HPDE6-E6E7 (cell line): Measurements from ENCODE around the gene CSE1L.
"Not testable (repeated sequence)": the region's sequence is repeated elsewhere in the genome, so short reads cannot be mapped to it uniquely, and the experiment has no call there.

Experiments used
- DNase-seq: peaks from one replicate; pipeline ENCODE4 v3.0.0; 2011; ENCODE audit warnings: missing footprints; ENCODE audit errors: extremely low spot score

Gene CSE1L

DNA sequence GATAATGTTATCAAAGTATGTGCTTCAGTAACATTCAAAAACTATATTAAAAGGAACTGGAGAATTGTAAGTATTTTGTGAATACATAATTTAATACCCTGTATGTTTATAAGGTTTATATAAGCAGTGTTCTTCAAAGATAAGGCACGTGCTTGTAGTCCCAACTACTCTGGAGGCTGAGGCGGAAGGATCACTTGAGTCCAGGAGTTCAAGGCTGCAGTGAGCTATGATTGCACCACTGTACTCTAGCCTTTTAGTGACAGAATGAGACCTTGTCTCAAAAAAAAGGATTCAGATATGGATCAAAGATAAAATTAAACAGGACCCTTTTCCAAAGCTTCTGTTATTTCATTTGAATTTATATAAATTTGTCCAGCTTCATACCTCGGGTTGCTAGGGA lies 17.2 kb downstream of the CSE1L start:
- DNase-seq, result no peak

DNA sequence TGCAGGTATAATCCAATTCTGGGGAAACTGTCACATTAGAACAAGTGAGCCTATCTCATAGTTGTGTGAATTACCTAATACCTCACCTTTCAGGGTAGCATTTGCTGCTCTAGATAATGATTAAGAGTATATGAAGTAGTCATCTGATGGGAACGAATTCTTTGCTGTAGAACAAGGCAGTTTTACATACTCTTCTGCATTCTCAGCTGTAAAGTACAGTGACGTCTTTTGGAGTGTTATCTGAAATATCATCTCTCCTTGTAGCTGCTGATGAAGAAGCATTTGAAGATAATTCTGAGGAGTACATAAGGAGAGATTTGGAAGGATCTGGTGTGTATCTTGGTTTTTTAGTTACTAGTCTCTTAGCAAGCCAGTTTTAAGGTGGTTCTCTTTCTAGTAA lies 28.4 kb downstream of the CSE1L start:
- DNase-seq, result no peak

DNA sequence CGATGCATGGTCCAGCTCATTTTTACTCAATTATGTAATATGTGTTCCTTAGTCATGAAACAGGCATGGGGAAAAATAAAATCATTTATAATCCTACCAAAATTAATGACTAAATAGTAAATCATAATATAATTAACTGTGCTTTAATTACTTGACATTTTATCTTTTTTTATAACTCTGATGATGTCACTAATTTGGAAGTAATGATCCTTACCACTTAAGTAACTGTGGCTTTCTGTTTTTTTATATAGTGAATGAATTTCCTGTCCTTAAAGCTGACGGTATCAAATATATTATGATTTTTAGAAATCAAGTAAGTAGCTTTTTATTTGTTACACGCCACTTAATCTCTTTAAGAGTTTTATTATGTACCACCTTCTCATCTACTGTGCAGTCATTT lies 32.2 kb downstream of the CSE1L start:
- DNase-seq, result no peak

DNA sequence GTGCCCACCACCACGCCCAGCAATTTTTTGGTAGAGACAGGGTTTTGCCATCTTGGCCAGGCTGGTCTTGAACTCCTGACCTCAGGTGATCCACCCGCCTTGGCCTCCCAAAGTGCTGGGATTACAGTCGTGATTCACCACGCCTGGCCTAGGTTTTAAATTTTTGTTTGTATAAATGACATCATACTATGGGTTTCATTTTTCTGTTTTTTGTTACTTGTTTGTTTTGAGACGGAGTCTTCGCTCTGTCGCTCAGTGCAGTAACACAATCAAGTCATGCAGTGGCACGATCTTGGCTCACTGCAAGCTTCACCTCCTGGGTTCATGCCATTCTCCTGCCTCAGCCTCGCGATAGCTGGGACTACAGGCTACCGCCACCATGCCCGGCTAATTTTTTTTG lies 36.2 kb downstream of the CSE1L start:
- DNase-seq, result not testable (repeated sequence)

DNA sequence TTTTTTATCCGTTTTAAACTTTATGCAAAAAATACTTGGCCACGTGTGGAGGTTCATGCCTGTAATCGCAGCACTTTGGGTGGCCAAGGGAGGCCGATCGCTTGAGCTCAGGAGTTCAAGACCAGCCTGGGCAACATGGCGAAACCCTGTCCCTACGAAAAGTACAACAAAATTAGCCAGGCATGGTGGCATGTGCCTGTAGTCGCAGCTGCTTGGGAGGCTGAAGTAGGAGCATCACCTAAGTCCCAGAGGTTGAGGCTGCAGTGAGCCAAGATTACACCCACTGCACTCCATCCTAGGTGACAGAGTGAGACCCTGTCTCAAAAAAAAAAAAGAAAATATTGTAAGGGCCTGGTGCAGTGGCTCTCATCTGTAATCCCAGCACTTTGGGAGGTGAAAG lies 45.0 kb downstream of the CSE1L start:
- no peak for DNase-seq

DNA sequence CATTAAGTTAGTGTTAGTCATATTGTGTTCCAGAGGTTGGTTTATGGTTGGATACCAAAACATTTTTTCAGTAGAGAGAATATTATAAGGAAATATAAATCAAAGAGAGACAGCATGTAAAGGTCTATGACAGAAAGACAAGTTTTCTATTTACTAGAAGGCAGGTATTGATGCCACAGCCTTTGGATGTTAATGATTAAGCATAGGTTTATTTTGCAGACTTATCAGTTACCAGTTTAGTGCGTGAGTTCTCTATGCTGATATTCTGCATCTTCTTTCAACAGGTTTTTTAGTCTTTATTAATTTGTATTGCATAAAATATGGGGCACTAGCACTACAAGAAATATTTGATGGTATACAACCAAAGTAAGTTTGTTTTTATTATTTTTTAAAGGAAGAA lies 45.6 kb downstream of the CSE1L start:
- DNase-seq, result no peak

DNA sequence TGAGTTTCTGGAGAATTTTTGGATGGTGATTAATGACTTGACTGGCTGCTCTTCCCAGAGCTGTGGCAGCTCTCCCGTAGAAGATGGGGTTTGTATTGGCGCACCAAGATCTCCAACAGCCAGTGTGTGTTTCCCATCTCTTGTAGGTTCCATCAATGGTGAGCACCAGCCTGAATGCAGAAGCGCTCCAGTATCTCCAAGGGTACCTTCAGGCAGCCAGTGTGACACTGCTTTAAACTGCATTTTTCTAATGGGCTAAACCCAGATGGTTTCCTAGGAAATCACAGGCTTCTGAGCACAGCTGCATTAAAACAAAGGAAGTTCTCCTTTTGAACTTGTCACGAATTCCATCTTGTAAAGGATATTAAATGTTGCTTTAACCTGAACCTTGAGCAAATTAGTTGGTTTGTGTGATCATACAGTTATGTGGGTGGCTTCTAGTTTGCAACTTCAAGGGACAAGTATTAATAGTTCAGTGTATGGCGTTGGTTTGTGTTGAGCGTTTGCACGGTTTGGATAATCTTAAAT lies 50.2 kb downstream of the CSE1L start:
- no peak for DNase-seq

DNA sequence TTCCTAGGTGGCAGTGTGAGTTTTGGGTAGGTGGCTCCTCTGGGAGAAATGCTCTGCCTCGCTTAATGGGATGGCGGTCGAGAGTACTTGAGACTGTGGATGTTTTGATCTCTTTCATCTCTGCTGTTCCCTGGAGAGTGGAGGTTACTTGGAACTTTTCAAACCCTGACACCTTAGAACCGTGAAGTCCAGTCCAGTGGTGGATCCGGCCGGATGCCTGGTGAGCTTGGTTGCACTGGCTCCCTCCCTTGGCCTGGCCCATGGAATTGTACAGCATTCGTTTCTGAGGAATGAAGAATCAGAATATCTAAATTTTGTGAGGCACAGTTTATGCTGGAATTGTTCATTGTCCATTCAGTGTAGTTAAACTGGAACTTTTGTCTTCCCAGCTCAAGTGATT lies 51.0 kb downstream of the CSE1L start:
- DNase-seq, result no peak

DNA sequence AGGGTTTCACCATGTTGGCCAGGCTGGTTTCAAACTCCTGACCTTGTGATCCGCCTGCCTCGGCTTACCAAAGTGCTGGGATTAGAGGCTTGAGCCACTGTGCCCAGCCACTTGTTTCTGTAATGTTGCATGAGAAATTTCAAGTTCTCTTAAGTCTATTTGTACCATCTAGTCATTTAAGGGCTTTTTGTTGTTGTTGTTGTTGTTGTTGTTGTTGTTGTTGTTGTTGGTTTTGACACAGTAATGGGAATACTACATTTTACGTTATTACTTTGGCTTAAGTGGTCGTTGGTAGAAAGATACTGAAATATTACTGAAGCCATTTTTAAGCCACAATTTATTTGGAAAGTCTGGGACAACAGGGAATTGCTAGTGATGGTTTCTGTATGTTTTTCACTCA lies 52.0 kb downstream of the CSE1L start:
- no peak for DNase-seq

DNA sequence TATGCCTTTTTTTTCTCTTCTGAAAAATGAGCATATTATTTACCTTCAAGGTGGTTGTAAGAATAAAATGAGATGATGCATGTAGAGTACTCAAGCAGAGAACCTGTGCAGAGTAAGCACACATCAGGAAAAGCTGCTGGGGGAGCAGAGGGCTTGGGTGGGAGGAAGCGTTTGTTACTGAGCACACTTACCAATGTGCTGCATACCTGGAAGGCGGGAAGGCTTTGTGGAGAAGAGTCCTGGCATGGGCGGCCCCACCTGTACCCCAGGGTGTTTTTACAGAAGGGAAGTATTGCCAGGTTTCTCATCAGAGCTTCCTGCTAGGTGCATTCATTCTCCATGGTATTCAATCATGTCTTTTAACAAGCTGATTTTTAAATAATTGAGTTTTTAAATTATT lies 52.9 kb downstream of the CSE1L start:
- DNase-seq, result no peak

DNA sequence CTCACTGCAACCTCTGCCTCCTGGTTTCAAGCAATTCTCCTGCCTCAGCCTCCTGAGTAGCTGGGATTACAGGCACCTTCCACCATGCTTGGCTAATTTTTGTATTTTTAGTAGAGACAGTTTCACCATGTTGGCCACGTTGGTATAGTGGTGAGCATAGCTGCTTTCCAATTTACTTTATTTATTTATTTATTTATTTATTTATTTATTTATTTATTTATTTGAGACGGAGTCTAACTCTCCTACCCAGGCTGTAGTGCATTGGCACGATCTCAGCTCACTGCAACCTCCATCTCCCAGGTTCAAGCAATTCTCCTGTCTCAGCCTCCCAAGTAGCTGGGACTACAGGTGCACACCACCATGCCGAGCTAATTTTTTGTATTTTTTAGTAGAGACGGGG lies 54.2 kb downstream of the CSE1L start:
- not testable (repeated sequence) for DNase-seq

DNA sequence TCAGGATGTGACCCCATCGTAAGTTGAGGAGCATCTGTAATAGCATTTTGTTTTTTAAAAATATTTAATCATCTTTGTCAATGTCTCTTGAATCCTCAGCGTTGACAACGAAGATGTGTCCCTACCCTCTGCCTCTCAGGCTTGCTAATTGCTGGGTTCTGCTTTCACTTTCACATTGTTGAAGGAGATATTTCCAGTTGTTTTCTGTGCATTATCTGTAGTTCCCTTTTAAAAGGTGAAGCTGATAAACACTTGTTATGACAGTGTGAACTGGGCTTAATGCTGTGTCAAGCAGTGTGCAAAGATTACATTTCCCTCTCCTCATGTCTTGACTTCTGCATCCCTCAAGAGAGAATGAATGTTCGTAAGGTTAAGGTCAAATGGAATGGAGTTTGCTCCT lies 54.9 kb downstream of the CSE1L start:
- no peak for DNase-seq

DNA sequence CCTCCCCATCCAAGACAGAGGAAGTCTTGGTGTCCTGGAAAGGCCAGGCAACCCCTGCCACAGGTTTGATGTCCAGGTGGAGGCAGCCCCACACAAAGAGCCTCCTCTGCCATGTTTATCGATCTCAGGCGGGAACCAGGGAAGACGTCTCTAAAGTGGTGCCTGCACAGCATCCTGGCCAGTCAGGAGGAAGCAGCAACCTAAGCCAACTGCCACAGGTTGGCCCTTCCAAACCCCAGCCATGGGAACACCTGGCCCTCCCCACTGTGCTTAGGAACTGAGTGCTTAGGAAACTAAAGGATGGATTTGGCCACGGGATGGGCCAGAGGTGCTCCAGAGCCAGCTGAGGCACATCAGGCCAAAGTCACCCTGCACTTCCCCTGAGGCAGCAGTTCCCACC lies 56.9 kb downstream of the CSE1L start:
- DNase-seq, result no peak

DNA sequence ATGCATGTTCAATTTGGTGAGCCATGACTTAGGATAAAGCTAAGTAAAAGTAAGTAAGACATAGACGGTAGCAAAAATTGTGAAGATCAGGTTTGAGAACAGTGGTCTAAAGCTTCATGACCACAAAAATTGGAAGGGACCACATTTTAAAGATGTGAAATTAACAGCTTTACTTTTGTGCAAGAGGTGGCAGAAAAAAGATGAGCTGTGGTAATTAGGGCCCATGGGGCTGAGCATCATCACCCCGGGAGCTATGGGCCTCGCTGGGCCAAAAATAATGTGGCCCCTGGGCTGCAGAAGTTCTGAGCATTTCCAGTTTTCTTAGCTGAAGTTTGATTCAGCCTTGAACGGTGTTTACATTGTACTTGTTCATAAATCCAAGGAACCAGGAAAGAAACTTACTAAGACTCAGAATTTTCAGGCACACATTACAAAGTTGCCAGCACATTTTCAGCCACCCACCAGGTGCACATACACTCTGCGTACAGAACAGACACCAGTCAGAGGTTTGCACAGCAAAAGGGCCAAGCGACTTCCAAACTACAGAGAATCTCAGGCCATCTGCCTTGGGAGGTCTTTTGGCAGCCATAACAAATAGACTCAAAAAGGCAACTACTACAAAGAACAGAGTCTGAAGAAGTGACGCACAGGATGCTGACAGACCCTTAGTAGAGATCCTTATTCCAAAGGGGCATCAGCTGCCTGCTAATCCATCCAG lies 57.7 kb downstream of the CSE1L start:
- no peak for DNase-seq

DNA sequence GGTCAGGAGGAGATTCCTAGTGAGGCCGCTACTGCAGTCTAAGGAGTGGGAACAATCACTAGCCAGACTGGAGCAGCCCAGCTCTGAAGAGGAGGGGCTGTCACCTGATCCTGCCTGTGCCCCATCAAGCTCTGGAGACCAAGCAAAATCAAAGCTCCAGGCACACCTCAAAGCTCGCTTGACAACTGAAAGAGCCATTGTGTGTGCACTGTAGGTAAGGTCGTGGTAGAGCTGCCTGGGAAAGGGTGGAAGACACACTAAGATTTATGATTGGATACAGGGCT lies 58.2 kb downstream of the CSE1L start:
- no peak for DNase-seq

DNA sequence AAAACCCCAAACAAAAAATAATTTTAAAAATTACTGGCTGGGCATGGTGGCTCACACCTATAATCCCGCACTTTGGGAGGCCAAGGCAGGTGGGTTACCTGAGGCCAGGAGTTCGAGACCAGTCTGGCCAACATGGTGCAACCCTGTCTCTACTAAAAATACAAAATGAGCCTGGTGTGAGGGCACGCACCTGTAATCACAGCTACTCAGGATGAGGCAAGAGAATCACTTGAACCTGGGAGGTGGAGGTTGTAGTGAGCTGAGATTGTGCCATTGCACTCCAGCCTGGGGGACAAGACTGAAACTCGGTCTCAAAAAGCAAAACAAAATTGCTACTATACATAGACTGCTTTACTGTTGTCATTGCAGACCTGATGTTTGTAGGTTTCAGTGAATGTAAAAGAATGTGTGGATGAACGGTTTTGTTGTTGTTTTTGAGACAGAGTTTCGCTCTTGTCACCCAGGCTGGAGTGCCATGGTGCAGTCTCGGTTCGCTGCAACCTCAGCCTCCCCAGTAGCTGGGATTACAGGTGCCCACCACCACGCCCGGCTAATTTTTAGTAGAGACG lies 59.0 kb downstream of the CSE1L start:
- DNase-seq, result not testable (repeated sequence)

DNA sequence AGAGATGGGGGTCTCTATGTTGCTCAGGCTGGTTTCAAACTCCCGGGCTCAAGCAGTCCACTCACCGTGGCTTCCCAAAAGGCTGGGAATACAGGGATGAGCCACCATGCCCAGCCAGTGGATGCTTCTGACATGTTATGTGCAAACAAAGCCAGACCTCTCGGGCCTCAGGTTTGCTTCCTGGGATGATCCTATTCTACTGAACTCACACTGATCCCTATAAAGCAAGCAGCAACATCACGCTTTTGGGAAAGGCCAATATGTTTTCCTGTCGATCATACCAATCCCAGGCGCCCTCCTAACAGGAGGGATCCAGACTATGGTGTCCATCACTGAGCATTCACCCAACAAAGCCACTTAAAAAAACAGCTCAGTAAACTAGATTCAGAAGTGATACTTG lies 60.2 kb downstream of the CSE1L start:
- no peak for DNase-seq

DNA sequence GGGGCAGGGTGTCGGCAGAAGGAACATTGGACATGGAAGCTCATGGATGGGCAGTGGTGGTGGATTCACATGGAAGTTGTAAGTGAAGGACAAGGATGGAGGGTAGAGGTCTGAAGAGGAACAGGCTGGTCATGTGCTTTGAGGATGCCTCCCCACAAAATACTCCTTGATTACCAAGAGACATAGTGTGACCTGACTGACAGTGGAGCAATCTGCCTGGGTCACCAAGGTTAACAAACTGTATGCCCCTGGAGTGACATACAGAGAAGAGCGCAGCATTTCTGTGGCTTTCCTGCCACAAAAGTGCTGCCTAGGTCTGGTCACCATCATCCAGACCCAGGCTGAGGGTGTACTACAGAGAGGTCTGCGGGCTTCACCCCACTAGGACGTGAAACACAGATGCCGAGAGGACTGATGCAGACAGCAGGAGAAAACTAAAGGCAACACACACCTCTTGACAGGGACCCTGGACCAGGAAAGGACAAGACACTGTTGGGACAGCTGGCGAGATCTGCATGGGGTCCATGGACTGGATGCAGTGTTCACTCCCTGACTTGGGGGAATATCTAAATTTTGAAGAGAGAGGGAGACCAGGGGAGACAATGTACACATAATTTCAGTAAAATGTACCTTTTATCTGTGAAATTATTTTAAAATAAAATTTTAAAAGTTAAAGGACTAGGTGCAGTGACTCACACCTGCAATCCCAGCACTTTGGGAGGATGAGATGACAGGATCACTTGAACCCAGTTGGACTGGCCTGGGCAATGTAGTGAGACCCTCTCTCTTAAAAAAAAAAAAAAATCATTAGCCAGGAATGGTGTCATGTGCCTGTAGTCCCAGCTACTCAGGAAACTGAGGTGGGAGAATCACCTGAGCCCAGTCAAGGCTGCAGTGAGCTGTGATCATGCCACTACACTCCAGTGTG lies 64.9 kb downstream of the CSE1L start:
- DNase-seq, result no peak

DNA sequence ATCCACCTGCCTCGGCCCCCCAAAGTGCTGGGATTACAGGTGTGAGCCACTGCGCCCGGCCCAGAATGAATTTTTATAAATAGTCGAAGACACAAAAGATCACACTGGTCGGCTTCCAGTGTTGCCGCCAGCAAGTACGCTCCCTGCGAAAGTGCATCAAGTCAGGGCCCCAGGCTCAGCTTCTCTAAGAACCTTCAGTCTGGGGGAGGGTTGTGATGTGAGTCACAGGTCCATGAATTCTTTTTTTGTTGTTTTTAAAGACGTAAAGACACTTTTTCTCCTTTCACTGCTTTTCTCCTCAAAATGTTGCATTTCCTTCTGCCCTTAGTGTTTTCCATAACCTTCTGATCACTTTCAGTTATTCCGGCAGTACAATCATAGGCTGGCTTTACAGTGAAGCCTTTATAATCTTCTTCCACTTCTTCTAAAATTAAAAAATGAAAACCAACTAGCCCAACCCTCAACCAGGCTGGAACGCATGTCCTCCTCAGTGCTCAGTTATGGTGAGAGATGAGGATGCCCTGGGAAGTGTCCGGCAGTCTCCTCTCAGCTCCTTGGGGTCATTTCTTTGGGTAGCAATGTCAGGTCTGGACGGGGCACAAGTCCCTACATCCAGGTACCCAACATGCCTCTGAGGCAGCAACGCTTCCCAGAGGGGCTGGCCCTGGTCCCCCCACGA lies 66.6 kb downstream of the CSE1L start:
- no peak for DNase-seq

DNA sequence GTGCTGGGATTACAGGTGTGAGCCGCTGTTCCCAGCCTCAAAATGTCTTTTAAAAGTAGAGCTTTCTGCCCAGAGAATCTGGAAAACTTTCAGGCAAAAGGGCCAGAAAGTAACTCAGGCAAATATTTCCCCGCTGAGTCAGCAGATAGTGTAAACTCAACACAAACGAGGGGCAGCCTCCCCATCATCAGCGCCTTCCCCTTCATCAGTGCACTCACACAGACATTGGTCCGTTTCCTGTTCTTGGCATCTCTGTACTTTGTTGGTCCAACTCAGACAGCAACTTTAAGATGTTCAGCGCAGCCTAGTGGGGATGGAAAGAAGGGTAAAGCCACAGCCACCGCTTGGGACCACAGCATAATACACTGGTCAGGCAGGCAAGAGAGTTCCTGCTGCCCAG lies 69.5 kb downstream of the CSE1L start:
- no peak for DNase-seq

DNA sequence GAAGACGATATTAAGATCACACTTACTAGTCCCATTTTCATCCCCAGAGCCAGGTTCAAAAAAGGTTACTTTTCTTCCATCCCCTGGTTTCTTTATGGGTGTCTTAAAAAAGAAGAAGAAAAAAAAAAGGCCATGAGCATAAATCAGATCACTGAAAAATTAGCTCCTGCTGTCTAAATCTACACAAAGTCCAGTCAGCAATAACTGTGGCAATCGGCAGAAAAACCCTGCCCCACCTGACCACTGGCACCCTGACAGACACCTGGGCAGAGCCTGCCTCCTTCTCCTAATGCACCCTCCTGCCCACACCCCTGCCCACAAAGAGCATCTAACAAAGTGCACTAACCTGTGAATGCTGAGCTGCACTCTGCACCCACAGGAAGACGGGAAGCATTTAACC lies 72.2 kb downstream of the CSE1L start:
- DNase-seq, result no peak

DNA sequence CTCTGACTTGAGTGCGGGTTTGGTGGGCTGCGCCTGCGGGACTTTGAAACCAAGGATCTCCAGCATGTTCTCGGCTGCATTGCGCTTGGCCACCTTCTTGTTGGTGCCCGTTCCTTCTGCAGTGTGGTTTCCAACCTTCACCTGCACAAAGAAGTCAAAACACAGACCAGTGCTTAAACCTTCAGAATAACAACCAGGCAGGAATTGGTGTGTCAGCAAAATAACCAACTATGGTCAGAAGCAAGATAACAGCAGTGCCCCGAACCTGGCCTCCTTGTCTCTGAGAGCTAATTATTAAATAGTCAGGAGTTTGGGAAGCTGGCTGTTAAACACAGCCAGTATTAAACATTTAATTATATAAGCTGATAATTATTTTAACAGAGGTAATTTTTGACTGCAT lies 73.9 kb downstream of the CSE1L start:
- no peak for DNase-seq
